NCI-H345 treated with DMSO at 0.1 percent for 48 hours (cell line): ENCODE measurements around the gene AMOTL2.

Source experiments
- DNase-seq: peaks from one replicate; lab custom pipeline; 2025; ENCODE audit not compliant: unreplicated experiment; lab: John Stamatoyannopoulos, UW

Gene AMOTL2

DNA sequence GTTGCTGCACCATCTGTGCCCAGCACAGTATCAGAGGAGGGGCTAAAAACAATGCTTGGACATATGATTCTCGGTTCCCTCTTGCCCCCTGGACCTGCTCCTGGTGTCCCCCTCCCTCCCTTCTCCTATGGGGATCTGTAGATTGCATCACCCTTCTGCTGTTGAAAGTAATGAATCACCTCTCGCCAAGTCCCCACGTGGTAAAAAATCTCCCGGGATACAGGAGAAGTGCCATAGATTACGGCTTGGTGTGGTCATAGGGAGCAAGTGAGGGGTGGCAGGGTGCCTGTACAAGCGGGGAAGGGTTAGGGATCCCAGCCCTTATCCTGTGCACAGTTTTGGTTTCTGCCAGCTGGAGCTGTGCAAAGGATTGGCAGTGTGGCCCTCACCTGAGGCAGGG, 37.7 kb downstream of the AMOTL2 start:
- DNase-seq, result no peak

DNA sequence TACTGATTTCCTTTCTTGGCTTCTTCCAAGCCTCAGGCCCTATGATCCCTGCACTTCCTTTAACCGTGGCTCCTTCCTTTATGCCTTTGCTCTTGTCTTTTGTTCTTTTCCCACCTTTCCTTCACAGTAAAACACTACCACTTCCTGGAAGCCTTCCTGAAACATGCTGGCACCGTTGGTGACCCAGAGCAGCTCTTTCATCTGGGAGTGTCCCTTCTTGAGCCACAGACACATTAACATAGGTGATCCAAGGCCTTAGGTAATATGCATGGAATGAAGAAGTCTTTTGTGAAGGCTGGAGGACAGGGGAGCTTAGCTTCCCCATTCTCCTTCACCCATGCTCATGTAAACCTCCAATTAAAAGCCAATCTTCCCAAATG, 39.4 kb downstream of the AMOTL2 start:
- no peak for DNase-seq

DNA sequence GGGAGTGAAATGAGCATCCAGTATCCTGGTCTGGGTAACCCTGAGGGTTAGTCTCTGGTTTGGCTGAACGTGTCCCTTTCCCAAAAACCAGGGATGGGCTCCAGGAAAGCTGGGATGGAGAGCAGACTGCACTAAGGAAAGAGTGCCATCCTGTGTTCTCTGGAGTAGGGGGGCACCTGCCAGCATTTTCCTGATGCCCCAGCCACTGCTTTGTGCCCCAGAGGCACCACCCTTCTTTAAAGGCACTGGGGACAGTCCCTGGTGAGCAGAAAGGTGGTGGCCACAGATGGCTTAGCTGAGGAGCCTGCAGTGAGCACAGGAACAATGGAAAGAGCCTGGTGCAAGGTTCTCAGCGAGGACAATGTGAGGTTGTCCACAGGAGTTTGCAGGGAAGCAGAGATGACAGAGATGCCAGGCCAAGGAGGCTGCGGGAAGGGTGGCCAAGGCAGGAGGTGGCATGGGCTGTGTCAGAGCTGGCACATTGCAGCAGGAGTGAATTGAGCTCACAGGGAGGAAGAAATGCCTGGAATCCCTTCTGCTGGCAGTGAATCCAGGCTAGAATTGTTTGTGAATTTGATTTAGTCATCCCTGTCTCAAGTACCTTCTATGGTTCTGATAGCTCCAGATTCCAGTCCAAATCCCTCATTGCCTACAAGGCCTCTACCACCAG, 39.9 kb downstream of the AMOTL2 start:
- no peak for DNase-seq

DNA sequence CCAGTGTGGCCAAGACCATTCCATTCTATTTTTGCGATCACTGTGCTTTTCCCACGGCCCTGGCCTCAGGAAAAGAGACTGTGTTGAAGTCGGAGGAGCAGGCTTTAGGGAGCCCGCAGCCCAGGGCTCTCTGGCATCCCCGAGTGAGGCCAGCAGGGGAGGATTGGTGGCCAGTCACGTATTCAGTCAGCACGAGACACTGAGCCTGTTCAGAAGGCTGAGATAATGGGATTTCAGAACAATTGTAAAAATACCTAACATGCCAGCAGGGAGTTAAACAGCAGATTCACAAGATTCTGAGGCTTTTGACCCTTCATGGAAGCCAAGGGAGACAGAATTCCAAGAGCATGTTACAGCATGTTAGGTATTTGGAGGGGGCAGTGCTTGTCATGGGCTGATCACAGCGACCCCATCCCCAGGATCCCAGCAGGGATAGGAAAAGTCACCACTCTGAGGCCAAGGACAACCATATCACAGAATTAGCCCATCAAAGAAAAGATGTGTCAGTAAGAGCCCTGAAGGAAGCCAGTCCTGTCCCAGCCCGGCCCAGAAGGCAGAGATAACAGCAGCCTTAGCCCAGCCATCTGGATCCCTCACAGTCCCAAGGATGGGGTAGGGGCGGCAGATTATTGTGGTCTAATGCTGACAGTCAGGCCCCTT, 40.6 kb downstream of the AMOTL2 start:
- DNase-seq, result no peak

DNA sequence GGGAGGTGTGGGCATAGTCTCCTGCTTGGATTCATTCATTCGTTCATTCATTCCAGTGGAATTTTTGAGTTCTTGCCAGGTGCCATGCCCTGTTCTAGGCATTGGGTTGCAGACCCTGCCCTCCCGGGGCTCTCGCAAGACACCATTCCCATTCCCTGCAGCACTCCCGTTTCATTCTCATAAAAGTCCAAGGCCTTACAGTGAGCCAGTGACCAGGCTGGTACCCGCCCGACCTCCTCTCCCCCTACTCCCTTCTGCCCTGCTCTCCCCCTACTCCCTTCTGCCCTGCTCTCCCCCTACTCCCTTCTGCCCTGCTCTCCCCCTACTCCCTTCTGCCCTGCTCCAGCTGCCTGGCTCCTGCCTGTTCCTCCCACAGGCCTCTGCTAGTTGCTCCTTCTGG, 41.9 kb downstream of the AMOTL2 start:
- no peak for DNase-seq

DNA sequence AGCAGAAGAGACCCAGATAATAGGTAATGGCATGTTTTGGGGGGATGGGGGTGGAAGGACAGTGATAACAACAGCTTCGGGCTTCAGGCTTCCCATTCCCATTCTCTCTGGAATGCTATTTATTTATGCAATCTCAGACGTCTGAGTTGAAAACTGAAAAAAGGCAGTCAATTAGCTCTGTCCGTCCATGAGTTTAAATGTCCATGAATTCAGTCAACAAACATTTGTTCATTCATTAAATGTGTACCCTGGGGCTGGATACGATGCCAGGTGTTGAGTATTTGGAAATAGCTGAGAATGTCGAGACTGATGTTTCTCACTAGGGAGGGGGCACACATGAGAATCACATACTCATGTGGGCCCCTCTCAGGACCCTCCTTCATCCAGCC, 42.4 kb downstream of the AMOTL2 start:
- DNase-seq, result no peak

DNA sequence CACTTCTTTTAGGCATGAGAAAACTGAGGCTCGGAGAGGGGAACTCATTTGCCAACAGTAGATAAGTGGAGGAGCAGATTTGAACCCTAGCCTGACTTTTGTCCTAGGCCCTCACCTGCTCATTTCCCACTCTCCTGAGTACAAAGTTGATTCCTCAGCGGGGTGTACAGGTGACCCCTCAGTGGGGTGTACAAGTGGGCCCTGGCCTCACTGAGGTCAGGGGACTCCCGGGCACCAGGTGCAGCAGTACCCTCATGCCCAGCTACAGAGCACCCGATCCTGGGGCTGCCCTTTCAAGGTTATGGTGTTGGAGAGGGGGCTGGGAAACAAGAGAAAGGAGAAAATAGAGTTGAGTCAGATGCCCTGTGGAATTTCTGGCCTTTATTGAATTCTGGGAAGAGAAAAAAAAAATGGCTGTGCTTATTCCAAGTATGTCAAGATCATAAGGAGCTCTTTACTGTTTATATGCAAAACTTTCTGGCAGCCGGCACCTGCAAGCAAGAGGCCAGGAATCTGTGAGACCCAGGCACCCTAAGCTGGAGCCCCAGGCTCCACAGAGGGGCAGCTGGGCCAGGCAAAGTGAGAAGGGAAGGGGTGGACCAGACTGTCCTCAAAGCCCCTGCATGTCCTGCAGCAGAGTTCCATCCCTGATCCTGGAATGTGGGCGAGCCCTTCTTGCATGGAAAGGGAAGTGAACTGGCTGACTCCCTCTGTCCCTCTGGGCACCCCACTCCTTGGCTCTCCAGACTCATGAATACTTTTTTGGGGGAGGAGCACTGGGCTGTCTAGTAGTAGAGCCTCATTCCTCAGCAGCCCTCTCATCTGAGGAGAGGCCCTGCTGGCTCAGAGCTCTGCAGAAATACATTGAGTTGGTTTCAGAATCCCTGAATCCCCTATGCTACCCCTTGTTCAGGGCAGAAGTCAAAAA, 43.1 kb downstream of the AMOTL2 start:
- no peak for DNase-seq

DNA sequence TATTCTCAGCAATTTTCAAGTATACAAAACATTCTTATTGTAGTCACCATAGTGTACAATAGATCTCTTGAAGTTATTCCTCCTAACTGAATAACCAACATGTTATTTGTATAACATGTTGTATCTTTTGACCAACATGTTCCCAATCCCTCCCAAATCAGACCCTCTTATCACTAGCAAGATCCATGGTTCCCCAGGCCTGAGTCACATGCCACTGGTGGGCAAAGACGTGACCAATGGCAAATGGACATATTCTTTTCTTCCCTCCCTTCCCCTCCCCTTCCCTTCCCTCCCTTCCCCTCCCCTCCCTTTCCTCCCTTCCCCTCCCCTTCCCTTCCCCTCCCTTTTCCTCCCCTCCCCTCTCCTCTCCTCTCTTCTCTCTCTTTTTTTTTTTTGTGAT, 45.4 kb downstream of the AMOTL2 start:
- DNase-seq, result no peak

DNA sequence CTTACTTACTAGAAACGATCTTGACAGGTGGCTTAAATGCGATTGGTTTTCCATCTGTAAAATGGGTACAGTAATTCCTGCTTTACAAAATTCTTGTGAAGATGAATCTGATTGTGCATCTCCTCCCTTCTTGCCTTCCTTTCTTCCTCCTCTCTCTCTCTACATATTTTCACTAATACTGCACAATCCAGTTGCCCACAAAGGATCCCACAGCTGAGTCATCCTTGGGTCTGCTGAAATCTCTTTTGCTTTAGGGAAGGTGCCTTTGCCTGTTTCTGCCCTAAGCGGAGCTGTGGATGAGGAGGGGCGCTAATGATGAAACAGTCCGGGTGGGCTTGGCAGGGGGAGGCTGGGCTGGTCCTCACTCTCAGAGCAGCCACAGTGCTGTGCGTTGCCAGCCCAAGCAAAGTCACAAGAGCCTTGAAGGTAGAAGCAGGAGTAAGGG, 46.1 kb downstream of the AMOTL2 start:
- DNase-seq, result no peak

DNA sequence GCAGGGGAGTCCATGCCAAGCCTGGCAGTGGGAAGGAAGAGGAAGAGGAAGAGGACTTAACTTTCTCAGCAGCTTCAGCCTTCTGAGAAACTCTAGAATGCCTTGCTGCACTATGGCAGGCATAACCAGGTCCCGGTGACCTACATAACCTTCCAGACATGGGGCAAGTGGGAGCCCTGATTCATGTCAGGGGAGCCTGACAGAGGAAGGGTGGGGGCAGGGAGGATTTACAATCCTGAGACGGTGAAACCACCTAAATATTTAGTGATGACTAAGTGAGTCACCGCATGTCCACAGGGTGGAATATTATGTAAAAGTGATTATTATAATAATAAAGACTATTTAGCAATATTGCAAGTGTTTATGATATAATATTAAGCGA, 46.7 kb downstream of the AMOTL2 start:
- no peak for DNase-seq

DNA sequence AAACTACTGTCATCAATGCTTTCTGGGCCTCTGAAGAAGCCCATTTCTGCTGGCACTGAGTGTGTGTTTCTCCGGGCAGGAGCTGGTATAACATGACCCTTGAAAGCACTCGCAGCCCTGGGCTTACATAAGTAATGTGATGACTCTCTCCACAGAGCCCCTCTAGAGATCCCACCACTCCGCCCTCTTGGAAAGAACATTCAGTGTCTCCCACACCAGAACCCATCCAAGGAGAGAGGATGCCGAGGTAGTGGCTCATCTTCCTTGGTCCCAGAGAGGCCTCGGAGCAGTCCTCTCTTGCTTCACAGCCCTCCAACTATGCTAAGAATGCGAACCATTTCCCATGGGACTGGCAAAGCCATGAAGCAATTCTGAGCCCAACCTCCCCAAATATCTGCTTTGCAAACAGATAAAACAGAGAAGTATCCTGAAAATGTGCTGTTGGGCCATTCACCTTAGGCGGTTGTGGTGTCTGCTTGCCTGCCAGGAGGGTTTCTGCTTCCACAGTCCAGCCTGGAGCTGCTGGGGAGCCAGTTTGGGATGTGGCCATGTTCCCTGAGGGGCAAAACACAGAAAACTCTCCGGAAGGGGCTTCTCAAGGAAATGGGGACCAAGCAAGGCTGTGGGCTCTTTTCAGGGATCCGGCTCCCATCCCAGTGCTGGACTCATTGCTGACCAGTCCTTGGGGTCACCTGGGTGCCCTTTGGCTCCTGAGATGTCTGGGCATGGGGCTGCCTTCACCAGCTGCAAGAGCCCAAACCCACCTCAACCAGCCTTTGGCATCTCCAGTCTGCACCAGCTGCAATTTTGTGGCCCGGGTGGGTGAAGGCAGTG, 47.3 kb downstream of the AMOTL2 start:
- no peak for DNase-seq

DNA sequence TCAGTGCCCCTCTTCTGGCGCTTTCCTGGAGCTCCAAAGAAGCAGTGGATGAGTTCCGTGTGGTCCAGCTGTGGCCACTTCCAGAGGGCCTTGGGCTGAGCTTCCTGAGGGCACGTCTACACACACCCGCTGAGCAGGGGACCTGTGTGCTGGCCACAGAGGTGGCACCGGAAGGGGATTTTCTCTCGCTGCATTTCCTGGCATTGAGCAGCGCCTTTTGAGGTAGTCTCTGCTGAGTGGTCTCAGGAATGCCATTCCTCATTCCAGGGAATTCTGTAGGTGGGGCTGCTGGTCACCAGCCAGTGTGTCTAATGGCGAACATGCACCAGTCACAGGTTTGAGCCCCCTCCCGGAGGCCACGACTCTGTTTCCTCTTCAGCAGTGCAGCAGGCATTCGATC, 48.1 kb downstream of the AMOTL2 start:
- no peak for DNase-seq

DNA sequence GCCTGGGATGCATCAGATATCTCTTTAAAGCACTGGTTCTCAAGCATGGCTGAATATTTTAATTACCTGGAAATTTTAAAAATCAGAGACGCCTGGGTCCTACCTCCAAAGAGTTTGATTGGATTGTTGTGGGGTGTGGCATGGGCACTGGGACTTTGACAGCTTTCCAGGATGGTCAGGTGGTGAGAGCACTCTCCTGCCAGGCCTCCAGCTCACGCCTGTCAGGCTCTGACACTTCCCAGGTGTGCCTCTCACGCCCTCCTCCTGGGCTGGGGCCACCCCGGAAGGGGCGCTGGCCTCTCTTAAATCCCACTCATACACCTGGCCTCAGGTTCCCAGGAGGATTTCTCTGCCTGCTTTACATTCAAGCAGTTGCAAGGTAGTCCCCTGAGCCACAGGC, 48.5 kb downstream of the AMOTL2 start:
- no peak for DNase-seq

DNA sequence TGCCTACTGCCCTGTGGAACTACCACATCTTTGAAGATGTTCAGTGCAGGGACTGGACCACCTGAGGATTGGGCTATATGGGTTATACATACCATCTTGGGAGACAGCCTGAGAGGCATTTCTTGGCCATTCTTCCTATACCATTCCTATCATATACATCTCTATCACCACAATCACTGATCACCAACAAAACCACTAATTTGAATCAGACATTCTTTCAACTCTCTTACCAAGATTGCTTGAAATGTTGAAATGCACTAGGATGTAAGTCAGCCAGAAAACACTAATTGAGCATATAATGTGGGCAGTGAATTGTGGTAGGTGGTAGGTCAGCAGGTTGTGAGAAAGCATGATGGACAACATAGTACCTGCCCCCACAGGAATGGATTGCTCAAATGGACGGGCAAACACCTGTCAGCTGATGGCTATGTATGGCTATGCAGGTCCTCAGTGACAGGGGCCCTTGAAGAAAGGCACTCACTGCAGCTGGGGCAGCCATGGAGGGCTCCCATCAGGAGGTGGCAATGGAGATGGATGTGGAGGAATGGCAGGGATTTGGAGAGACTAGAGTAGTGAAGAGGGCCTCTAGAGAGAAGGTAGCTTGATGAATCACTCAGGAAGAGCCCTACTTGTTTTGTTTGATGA, 49.1 kb downstream of the AMOTL2 start:
- no peak for DNase-seq

DNA sequence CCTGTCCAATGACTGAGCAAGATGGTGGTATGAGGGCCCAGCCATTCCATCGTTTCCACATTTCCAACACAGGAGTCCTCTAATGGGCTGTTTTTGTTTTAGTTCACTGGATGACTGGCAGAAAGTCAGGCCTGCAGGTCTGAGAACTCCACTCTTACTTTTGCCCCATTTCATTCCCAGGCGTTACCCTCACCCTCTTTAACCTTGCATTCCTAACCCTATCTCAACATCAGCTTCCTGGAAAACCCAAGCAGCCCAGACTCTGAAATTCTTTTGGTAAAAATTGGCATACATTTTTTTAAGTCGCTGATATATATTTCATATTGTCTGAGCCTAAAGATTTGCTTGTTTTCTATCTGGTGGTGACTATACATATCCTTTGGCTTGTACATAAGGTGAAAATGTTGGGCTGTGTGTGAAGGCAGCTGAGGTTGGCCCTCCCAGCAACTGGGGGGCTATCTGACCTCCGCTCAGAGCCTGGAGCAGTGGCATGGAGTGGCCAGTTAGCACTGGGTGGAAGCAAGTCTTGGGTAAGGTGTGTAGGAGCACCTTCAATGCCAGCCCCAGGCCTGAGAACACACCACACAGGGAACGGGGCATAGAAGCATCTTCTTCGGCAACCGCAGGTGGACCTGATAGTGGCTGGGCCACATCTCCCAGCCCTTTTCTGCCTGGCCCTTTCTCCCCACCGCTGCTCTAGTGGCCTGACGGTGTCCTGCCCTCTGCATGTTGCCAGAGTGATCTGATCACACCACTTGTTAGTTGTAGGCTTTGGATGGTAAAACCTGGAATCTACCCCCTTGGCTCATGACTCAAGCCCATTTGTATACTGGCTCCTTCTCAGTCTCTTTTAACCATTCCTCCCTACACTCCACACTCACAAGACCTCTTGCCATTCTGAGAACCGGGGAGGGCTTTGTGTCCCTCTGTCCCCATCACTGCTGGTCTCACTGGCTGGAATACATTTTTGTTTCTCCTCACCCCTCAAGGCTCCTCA, 50.0 kb downstream of the AMOTL2 start:
- no peak for DNase-seq

DNA sequence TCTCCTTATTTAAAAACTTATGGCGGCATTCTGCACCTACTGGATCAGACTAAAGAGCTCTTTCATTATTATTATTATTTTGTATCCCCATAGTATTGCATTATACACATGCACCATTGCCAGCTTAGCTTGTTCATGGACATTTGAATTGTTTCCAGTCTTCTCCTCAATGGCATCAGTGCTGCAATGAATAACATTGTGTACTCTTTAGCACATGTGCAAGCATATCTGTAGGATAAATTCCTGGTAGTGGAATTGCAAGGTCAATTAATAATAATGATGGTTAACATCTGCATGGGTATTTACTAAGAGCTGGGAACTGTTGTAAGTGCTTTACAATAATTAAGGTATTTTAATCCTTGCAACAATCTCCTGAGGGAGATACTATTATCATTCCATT, 52.0 kb downstream of the AMOTL2 start:
- DNase-seq, result no peak

DNA sequence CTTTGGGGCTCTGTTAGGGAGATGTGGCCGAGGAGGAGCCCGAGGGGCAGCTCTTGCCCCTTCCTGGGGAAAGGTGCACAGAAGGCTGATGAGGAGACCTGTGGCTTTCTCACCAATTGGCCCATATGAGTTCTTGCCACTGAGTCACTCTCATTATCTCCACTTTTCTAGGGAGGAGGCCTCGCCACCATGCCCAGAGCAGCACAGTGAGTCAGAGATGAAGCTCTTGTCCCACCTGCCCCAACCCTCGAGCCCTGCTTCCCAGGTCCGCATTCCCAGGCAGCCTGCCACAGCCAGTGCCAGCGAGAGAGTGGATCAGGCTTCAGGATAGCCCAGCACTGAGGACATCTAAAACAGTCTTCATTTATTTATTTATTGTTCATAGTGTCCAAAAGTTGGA, 53.5 kb downstream of the AMOTL2 start:
- no peak for DNase-seq

DNA sequence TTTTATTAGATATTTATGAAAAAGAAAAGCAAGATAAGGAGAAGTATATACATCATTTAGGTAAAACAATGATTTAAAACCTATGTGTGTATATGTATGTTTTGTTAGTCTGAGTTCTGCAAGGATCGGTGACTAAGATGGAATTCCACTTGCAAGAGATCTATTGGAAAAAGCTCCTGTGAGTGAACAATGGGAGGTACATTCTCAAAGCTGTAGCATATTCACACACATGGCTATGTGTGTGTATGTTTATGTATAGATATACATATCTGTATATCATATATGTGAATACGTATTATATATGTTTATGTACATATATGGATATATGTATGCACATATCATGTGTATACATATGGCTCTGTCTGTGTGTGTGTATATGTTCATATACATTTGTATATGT, 54.3 kb downstream of the AMOTL2 start:
- no peak for DNase-seq

DNA sequence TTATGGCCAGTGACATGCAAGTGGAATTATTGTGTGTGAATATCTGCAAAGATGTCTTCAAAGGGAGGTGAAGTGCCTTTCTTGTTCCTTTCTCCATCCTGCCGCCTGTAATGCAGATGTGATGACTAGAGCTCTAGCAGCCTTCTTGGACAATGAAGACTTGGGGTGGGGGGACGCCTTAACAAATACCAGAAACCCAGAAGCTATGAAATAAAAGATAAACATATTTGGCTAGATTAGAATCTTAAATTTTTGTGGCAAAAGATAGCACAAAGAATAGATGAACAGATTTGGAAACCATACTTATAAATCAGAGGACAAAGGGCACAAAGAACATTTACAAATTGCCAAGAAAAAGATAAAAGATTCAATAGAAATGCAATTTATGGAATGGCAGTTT, 56.1 kb downstream of the AMOTL2 start:
- DNase-seq, result no peak
